GM12878 (cell line): ENCODE measurements around the gene XRCC2. TPM values are rescaled to one million over a fixed set of nuclear protein-coding genes. Genes with fewer than 3 reads are reported as not detected.
A peak's percentile ranks its signal among the peaks of the same experiment; 100 is the strongest.

ENCODE experiments used
- ATAC-seq: fragments of 200-7000 bp; cut with Tn5 transposase; 3 replicates; pipeline ENCODE4 v1.9.1; 2020; ENCODE audit warnings: mild to moderate bottlenecking, moderate library complexity
- BruUV-seq: library from RNA; stranded (reverse); fragments of 400-500 nt; replicated peaks from 2 replicates; lab custom pipeline; 2021; lab: Mats Ljungman, UMichigan
- CTCF ChIA-PET: fragments of 300-600 bp; sonication (Branson Sonifier 250); formaldehyde crosslinking; extraction: SDS; loops from one replicate; lab custom pipeline; 2021; ENCODE audit warnings: inconsistent platforms; lab: Yijun Ruan, JAX
- POLR2A ChIA-PET: fragments of 350-600 bp; formaldehyde crosslinking; extraction: SDS; loops from one replicate; lab custom pipeline; 2021; ENCODE audit warnings: inconsistent platforms; lab: Charles Lee
- RAD21 ChIA-PET: fragments of 300-600 bp; sonication (Branson Sonifier 250); formaldehyde crosslinking; loops from one replicate; lab custom pipeline; 2023; ENCODE audit warnings: antibody characterized with exemption; ENCODE audit not compliant: unreplicated experiment; lab: Charles Lee
- SMC1A ChIA-PET: fragments of 300-600 bp; sonication (Branson Sonifier 250); formaldehyde crosslinking; loops from one replicate; lab custom pipeline; 2023; ENCODE audit not compliant: unreplicated experiment, uncharacterized antibody; lab: Charles Lee
- DNase-seq: peaks from one replicate; pipeline ENCODE4 v3.0.0-alpha.2; 2011; ENCODE audit warnings: low read depth, low spot score
- FAIRE-seq: peaks from 3 replicates; lab custom pipeline; 2011; peaks lifted over from hg19 to GRCh38; lab: Jason Lieb, UNC
- H2AFZ ChIP-seq: 2 replicates; pipeline ENCODE4 v1.6.0; 2011; ENCODE audit warnings: low read depth, low read length, control low read depth; ENCODE audit not compliant: control insufficient read depth
- H3K27ac ChIP-seq: 2 replicates; pipeline ENCODE4 v1.5.1; 2011; ENCODE audit warnings: control low read depth; ENCODE audit not compliant: control insufficient read depth, insufficient read depth
- H3K27me3 ChIP-seq, 2 experiments: replicated peaks in 1 of 2; 2 replicates each; pipeline versions ENCODE4 v1.6.0 to v1.6.1; 2011; ENCODE audit warnings: low read length in 1 of 2; ENCODE audit not compliant: control insufficient read depth in 2 of 2, insufficient read depth in 2 of 2
- H3K36me3 ChIP-seq, 2 experiments: 2 replicates each; pipeline ENCODE4 v1.5.1; 2011; ENCODE audit warnings: low read length in 1 of 2; ENCODE audit not compliant: control insufficient read depth in 2 of 2, insufficient read depth in 2 of 2
- H3K4me1 ChIP-seq: 2 replicates; pipeline ENCODE4 v1.6.1; 2011; ENCODE audit warnings: mild to moderate bottlenecking, low read length, moderate library complexity, mixed read lengths; ENCODE audit not compliant: control insufficient read depth, insufficient read depth
- H3K4me2 ChIP-seq: 2 replicates; pipeline ENCODE4 v1.6.0; 2011; ENCODE audit warnings: control low read depth; ENCODE audit not compliant: control insufficient read depth, insufficient read depth
- H3K4me3 ChIP-seq: fragments of 200-600 bp; sonication (generic); 2 replicates; pipeline ENCODE4 v1.5.1; 2016
- H3K79me2 ChIP-seq: 2 replicates; pipeline ENCODE4 v1.6.0; 2011; ENCODE audit warnings: low read length; ENCODE audit not compliant: control insufficient read depth, insufficient read depth
- H3K9ac ChIP-seq: 2 replicates; pipeline ENCODE4 v1.8.0; 2011; ENCODE audit warnings: low read length, control low read depth, mixed read lengths; ENCODE audit not compliant: control insufficient read depth, insufficient read depth
- H3K9me3 ChIP-seq: replicated peaks from 3 replicates; pipeline ENCODE4 v1.5.1; 2011; ENCODE audit warnings: mild to moderate bottlenecking, low read length; ENCODE audit not compliant: control insufficient read depth, insufficient read depth
- H4K20me1 ChIP-seq: 2 replicates; pipeline ENCODE4 v1.6.0; 2011; ENCODE audit not compliant: control insufficient read depth, insufficient read depth
- FOS ChIP-seq: IDR thresholded peaks from 3 replicates; pipeline ENCODE4 v1.6.1; 2011; ENCODE audit warnings: borderline replicate concordance; ENCODE audit not compliant: insufficient read length; ENCODE audit errors: extremely low read depth
- HCFC1 ChIP-seq: fragments of 150-350 bp; IDR thresholded peaks from 2 replicates; pipeline ENCODE4 v1.6.1; 2014; ENCODE audit warnings: low read length
- JUND ChIP-seq: IDR thresholded peaks from 2 replicates; pipeline ENCODE4 v1.6.1; 2012; ENCODE audit warnings: low read depth, mild to moderate bottlenecking, low read length, improper control_type of control experiment, moderate library complexity
- WGBS: methylation state at CpG from one replicate; pipeline ENCODE4 v1.1.6; 2016; ENCODE audit warnings: low lambda C conversion rate; ENCODE audit not compliant: insufficient replicate concordance, insufficient coverage; ENCODE audit errors: missing lambda C conversion rate; 5-methylcytosine and 5-hydroxymethylcytosine counted together
- in situ Hi-C: fragments of 300-500 bp; cut with MboI; formaldehyde crosslinking; loops from 9 replicates; pipeline ENCODE4 v1.14.3; 2018; ENCODE audit warnings: mixed read lengths
- intact Hi-C: fragments of 100-400 bp; cut with micrococcal nuclease; formaldehyde crosslinking; loops from one replicate; pipeline ENCODE4 v1.14.2; 2022; ENCODE audit not compliant: unreplicated experiment
- polyA plus RNA-seq, 11 experiments: library from polyadenylated mRNA; depleted of rRNA in 4 of 11; unstranded in 6 of 11; stranded (reverse) in 5 of 11; fragments of >200 nt; fragmentation: Nextera tagmentation in 4 of 11; fragmentation: Illumina TruSeq in 1 of 11; extraction: Ambion mirVana in 4 of 11; extraction: Trizol in 1 of 11; gene quantifications; 1 replicate in 1 of 11; 2 replicates in 10 of 11; pipeline versions ENCODE4 v1.2.1 to v1.2.3, GENCODE V29; 2011 to 2016; ENCODE audit warnings: inconsistent platforms in 2 of 11, missing spikeins in 2 of 11, low read depth in 1 of 11
- total RNA-seq, 4 experiments: library from RNA; depleted of rRNA in 3 of 4; stranded (reverse); fragments of >200 nt in 3 of 4; fragmentation: Illumina TruSeq in 1 of 4; extraction: Trizol in 1 of 4; gene quantifications; 2 replicates each; pipeline versions ENCODE4 v1.2.1 to v1.2.3, GENCODE V29; 2013 to 2021
- TF ChIP-seq, protein P1 (sequence below): IDR thresholded peaks from 2 replicates; pipeline ENCODE4 v1.6.1; 2012; ENCODE audit warnings: low read length, inconsistent platforms
- TF ChIP-seq, protein P2 (sequence below): fragments of 150-350 bp; IDR thresholded peaks from 2 replicates; pipeline ENCODE4 v1.6.1; 2016; ENCODE audit warnings: low read depth, low read length

The XRCC2 gene
- total and polyA plus RNA-seq, 10 of the 15 experiments (the other 5 are each of a cell fraction or from before 2014, with no cell fraction given) = 4.8 to 21.4 (median 13.9) TPM

DNA sequence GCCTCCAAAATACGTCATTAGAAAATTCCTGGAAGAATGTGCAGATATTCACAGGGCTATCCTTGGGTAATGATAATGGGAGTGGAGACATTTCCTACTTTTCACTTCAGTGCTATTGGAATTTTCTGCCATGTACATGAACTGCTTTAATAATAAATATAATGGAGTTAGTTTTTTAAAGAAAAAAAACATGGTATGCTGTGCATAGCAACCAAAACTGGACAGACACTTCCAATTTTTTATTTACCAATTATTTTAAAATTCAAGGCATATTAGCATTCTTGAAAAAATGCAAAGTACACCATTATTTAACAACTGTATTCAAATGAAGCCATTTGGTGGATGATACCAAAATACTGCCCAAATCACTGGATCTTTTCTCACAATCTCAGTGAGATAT, 3.3 kb downstream of the XRCC2 start:
- intact Hi-C loops = loop anchor here (10.0 kb wide), 1 partner anchor 238 kb away; the partner anchor contains the start of gene KMT2C
- ChIA-PET POLR2A (interaction anchor here (1.1 kb wide), 1 partner anchor 98 kb away, joined by 6 read pairs; no protein-coding TSS in a partner anchor), SMC1A (interaction anchor here (1.0 to 1.6 kb wide), 2 partner anchors 9 to 13 kb away, joined by 3 to 5 read pairs; no protein-coding TSS in a partner anchor), CTCF (interaction anchor here (1.3 to 1.7 kb wide), 2 partner anchors 34 to 239 kb away, joined by 3 to 6 read pairs; no protein-coding TSS in a partner anchor), RAD21 (interaction anchor here (1.0 to 1.4 kb wide), 3 partner anchors 97 to 336 kb away, joined by 3 read pairs; no protein-coding TSS in a partner anchor)
- TF ChIP-seq, protein P1, sequence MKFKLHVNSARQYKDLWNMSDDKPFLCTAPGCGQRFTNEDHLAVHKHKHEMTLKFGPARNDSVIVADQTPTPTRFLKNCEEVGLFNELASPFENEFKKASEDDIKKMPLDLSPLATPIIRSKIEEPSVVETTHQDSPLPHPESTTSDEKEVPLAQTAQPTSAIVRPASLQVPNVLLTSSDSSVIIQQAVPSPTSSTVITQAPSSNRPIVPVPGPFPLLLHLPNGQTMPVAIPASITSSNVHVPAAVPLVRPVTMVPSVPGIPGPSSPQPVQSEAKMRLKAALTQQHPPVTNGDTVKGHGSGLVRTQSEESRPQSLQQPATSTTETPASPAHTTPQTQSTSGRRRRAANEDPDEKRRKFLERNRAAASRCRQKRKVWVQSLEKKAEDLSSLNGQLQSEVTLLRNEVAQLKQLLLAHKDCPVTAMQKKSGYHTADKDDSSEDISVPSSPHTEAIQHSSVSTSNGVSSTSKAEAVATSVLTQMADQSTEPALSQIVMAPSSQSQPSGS = no peak
- TF ChIP-seq, protein P2, sequence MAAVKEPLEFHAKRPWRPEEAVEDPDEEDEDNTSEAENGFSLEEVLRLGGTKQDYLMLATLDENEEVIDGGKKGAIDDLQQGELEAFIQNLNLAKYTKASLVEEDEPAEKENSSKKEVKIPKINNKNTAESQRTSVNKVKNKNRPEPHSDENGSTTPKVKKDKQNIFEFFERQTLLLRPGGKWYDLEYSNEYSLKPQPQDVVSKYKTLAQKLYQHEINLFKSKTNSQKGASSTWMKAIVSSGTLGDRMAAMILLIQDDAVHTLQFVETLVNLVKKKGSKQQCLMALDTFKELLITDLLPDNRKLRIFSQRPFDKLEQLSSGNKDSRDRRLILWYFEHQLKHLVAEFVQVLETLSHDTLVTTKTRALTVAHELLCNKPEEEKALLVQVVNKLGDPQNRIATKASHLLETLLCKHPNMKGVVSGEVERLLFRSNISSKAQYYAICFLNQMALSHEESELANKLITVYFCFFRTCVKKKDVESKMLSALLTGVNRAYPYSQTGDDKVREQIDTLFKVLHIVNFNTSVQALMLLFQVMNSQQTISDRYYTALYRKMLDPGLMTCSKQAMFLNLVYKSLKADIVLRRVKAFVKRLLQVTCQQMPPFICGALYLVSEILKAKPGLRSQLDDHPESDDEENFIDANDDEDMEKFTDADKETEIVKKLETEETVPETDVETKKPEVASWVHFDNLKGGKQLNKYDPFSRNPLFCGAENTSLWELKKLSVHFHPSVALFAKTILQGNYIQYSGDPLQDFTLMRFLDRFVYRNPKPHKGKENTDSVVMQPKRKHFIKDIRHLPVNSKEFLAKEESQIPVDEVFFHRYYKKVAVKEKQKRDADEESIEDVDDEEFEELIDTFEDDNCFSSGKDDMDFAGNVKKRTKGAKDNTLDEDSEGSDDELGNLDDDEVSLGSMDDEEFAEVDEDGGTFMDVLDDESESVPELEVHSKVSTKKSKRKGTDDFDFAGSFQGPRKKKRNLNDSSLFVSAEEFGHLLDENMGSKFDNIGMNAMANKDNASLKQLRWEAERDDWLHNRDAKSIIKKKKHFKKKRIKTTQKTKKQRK = no peak
- TF ChIP-seq JUND (no peak), FOS (no peak), HCFC1 (no peak)
- no TSS peak for BruUV-seq
- no peaks in the 10 kb centered on the region; the same call in 1 of the 3 replicates for H3K9me3 ChIP-seq
- H3K9ac ChIP-seq = no peak overlapping the region
- in situ Hi-C loops = no loop called here
- FAIRE-seq = no peak
- H4K20me1 ChIP-seq = no peaks in the 10 kb centered on the region
- no peak for DNase-seq
- peak overlapping the region; percentile 34; the same call in 1 of the 2 replicates for H3K4me2 ChIP-seq
- ATAC-seq = no peak
- no peak overlapping the region; the same call in 1 of the 2 replicates for H2AFZ ChIP-seq
- no peak overlapping the region for H3K27ac ChIP-seq
- no peak overlapping the region for H3K4me3 ChIP-seq
- no peaks in the 10 kb centered on the region for H3K27me3 ChIP-seq
- 56% methylated on average over 1 of the region's 1 CpG for WGBS
- no peaks in the 10 kb centered on the region for H3K36me3 ChIP-seq
- peaks cover 7% of the 10 kb centered on the region; the same call in 1 of the 2 replicates for H3K4me1 ChIP-seq
- H3K79me2 ChIP-seq = peaks cover 50% of the 10 kb centered on the region
